HAP-1 (cell line): ENCODE measurements around the gene LLGL2.

Experiments used
- DNase-seq, 2 experiments: peaks; one replicate each; pipeline ENCODE4 v3.0.0-alpha.2; 2016 to 2020; ENCODE audit warnings: low spot score in 2 of 2
- H3K27me3 ChIP-seq: fragments of 250-450 bp; sonication (Bioruptor Pico); 2 replicates; pipeline ENCODE4 v1.5.1; 2020; ENCODE audit warnings: low read depth, mild to moderate bottlenecking, moderate library complexity
- H3K36me3 ChIP-seq: fragments of 250-450 bp; sonication (Bioruptor Pico); replicated peaks from 2 replicates; pipeline ENCODE4 v1.5.1; 2020; ENCODE audit warnings: mild to moderate bottlenecking
- H3K4me1 ChIP-seq: fragments of 250-450 bp; sonication (Bioruptor Pico); 2 replicates; pipeline ENCODE4 v1.5.1; 2020; ENCODE audit warnings: mild to moderate bottlenecking
- H3K4me3 ChIP-seq: fragments of 250-450 bp; sonication (Bioruptor Pico); 2 replicates; pipeline ENCODE4 v1.5.1; 2020; ENCODE audit warnings: mild to moderate bottlenecking, moderate library complexity
- H3K9me3 ChIP-seq: fragments of 250-450 bp; sonication (Bioruptor Pico); 2 replicates; pipeline ENCODE4 v1.5.1; 2020; ENCODE audit warnings: mild to moderate bottlenecking, moderate library complexity
- in situ Hi-C: fragments of 300-500 bp; cut with MboI; formaldehyde crosslinking; loops from 3 replicates; pipeline ENCODE4 v1.14.3; 2020; ENCODE audit warnings: low sequenced_read_pairs, inconsistent platforms, mixed read lengths

Gene LLGL2

GRCh38 chr17:75621489-75621888, 96.0 kb downstream of the LLGL2 start:
- H3K9me3 ChIP-seq: no peaks in the 10 kb centered on the region
- no peaks in the 10 kb centered on the region for H3K4me1 ChIP-seq
- no peak overlapping the region for H3K4me3 ChIP-seq
- H3K36me3 ChIP-seq: no peaks in the 10 kb centered on the region
- no peaks in the 10 kb centered on the region for H3K27me3 ChIP-seq
- no peak for DNase-seq
- in situ Hi-C loops: no loop called here

GRCh38 chr17:75622076-75622475, 96.6 kb downstream of the LLGL2 start:
- in situ Hi-C loops: no loop called here
- Histone ChIP-seq H3K36me3 (no peaks in the 10 kb centered on the region), H3K27me3 (no peaks in the 10 kb centered on the region), H3K9me3 (no peaks in the 10 kb centered on the region), H3K4me3 (no peak overlapping the region), H3K4me1 (no peaks in the 10 kb centered on the region)
- DNase-seq: no peak

- DNase-seq: no peak
These were observed 97.3 kb downstream of the LLGL2 start for GRCh38 chr17:75622771-75623273.

GRCh38 chr17:75623386-75623785, 97.9 kb downstream of the LLGL2 start:
- Histone ChIP-seq H3K4me3 (no peak overlapping the region), H3K36me3 (no peaks in the 10 kb centered on the region), H3K27me3 (no peaks in the 10 kb centered on the region), H3K4me1 (no peaks in the 10 kb centered on the region), H3K9me3 (no peaks in the 10 kb centered on the region)
- in situ Hi-C loops: no loop called here
- DNase-seq: no peak

More at GRCh38 chr17:75622771-75623273, 97.3 kb downstream of the LLGL2 start:
- in situ Hi-C loops: no loop called here
- Histone ChIP-seq H3K9me3 (no peaks in the 10 kb centered on the region), H3K4me3 (no peak overlapping the region), H3K36me3 (no peaks in the 10 kb centered on the region), H3K27me3 (no peaks in the 10 kb centered on the region), H3K4me1 (no peaks in the 10 kb centered on the region)

GRCh38 chr17:75624021-75624420, 98.5 kb downstream of the LLGL2 start:
- H3K4me1 ChIP-seq: no peaks in the 10 kb centered on the region
- H3K9me3 ChIP-seq: no peaks in the 10 kb centered on the region
- no peaks in the 10 kb centered on the region; the same call in 1 of the 2 replicates for H3K36me3 ChIP-seq
- no peak for DNase-seq
- no peak overlapping the region for H3K4me3 ChIP-seq
- in situ Hi-C loops: no loop called here
- H3K27me3 ChIP-seq: no peaks in the 10 kb centered on the region
